ENCODE results near the gene COA6.
"Not testable (repeated sequence)": the region's sequence is repeated elsewhere in the genome, so short reads cannot be mapped to it uniquely, and the experiment has no call there.

Gene COA6

GRCh38 chr1:234355782-234356510, 17.3 kb upstream of the COA6 start:
- no peaks in the 10 kb centered on the region; the same call in none of the 2 replicates for H3K9me3 ChIP-seq (ENCODE audit: insufficient read depth, low read length)
- H3K36me3 ChIP-seq (ENCODE audit: insufficient read depth, insufficient read length, low read length) = no peaks in the 10 kb centered on the region
- H3K9ac ChIP-seq (ENCODE audit: insufficient read length, low read depth) = no peak overlapping the region
- no peak for TF ChIP-seq ZNF274 (IDR thresholded peaks at IDR 0.05; ENCODE audit: low read depth, low read length)
- H3K27me3 ChIP-seq (ENCODE audit: insufficient read depth, insufficient read length) = no peaks in the 10 kb centered on the region
- H3K4me3 ChIP-seq (ENCODE audit: insufficient read length, low read depth) = no peak overlapping the region
- DNase-seq (ENCODE audit: low read depth, low spot score) = no peak
- H3K4me1 ChIP-seq (ENCODE audit: insufficient read depth, insufficient read length) = no peaks in the 10 kb centered on the region

GRCh38 chr1:234356615-234357269, 16.5 kb upstream of the COA6 start:
- H3K4me1 ChIP-seq (ENCODE audit: insufficient read depth, insufficient read length); H3K27me3 ChIP-seq (ENCODE audit: insufficient read depth, insufficient read length); H3K9ac ChIP-seq (ENCODE audit: insufficient read length, low read depth); H3K4me3 ChIP-seq (ENCODE audit: insufficient read length, low read depth); DNase-seq (ENCODE audit: low read depth, low spot score); H3K9me3 ChIP-seq (ENCODE audit: insufficient read depth, low read length); H3K36me3 ChIP-seq (ENCODE audit: insufficient read depth, insufficient read length, low read length): not testable (repeated sequence)

- Histone ChIP-seq H3K4me3 (ENCODE audit: insufficient read length, low read depth) (no peak overlapping the region), H3K4me1 (ENCODE audit: insufficient read depth, insufficient read length) (no peaks in the 10 kb centered on the region), H3K27me3 (ENCODE audit: insufficient read depth, insufficient read length) (no peaks in the 10 kb centered on the region), H3K9me3 (ENCODE audit: insufficient read depth, low read length) (no peaks in the 10 kb centered on the region; the same call in 1 of the 2 replicates), H3K36me3 (ENCODE audit: insufficient read depth, insufficient read length, low read length) (no peaks in the 10 kb centered on the region), H3K9ac (ENCODE audit: insufficient read length, low read depth) (no peak overlapping the region)
- TF ChIP-seq ZNF274 (IDR thresholded peaks at IDR 0.05; ENCODE audit: low read depth, low read length) (no peak), YY1 (IDR thresholded peaks at IDR 0.05; ENCODE audit: insufficient read depth, insufficient read length) (no peak), SUZ12 (IDR thresholded peaks at IDR 0.05; ENCODE audit: extremely low read depth, insufficient read depth, insufficient read length) (no peak)
- DNase-seq (ENCODE audit: low read depth, low spot score) = no peak
Measured at GRCh38 chr1:234357831-234358230, 15.4 kb upstream of the COA6 start.

GRCh38 chr1:234361102-234361603, 12.1 kb upstream of the COA6 start:
- Histone ChIP-seq H3K9me3 (ENCODE audit: insufficient read depth, low read length) (no peaks in the 10 kb centered on the region; the same call in 1 of the 2 replicates), H3K36me3 (ENCODE audit: insufficient read depth, insufficient read length, low read length) (no peaks in the 10 kb centered on the region)
- no peak for TF ChIP-seq YY1 (IDR thresholded peaks at IDR 0.05; ENCODE audit: insufficient read depth, insufficient read length)

GRCh38 chr1:234362558-234362957, 10.7 kb upstream of the COA6 start:
- TF ChIP-seq ZNF274 (IDR thresholded peaks at IDR 0.05; ENCODE audit: low read depth, low read length) = no peak
- TF ChIP-seq YY1 (IDR thresholded peaks at IDR 0.05; ENCODE audit: insufficient read depth, insufficient read length) = no peak
- TF ChIP-seq SUZ12 (IDR thresholded peaks at IDR 0.05; ENCODE audit: extremely low read depth, insufficient read depth, insufficient read length) = no peak
- Histone ChIP-seq H3K9ac (ENCODE audit: insufficient read length, low read depth) (no peak overlapping the region), H3K9me3 (ENCODE audit: insufficient read depth, low read length) (no peaks in the 10 kb centered on the region), H3K27me3 (ENCODE audit: insufficient read depth, insufficient read length) (no peaks in the 10 kb centered on the region), H3K36me3 (ENCODE audit: insufficient read depth, insufficient read length, low read length) (no peaks in the 10 kb centered on the region), H3K4me1 (ENCODE audit: insufficient read depth, insufficient read length) (no peaks in the 10 kb centered on the region), H3K4me3 (ENCODE audit: insufficient read length, low read depth) (no peak overlapping the region)
- DNase-seq (ENCODE audit: low read depth, low spot score) = no peak

More at GRCh38 chr1:234361102-234361603, 12.1 kb upstream of the COA6 start:
- no peak overlapping the region for H3K4me3 ChIP-seq (ENCODE audit: insufficient read length, low read depth)
- no peaks in the 10 kb centered on the region for H3K4me1 ChIP-seq (ENCODE audit: insufficient read depth, insufficient read length)
- no peaks in the 10 kb centered on the region for H3K27me3 ChIP-seq (ENCODE audit: insufficient read depth, insufficient read length)
- no peak overlapping the region for H3K9ac ChIP-seq (ENCODE audit: insufficient read length, low read depth)
- no peak for DNase-seq (ENCODE audit: low read depth, low spot score)

GRCh38 chr1:234368320-234369032, 4.8 kb upstream of the COA6 start:
- no peak for TF ChIP-seq YY1 (IDR thresholded peaks at IDR 0.05; ENCODE audit: insufficient read depth, insufficient read length)
- Histone ChIP-seq H3K36me3 (ENCODE audit: insufficient read depth, insufficient read length, low read length) (no peaks in the 10 kb centered on the region), H3K9me3 (ENCODE audit: insufficient read depth, low read length) (no peaks in the 10 kb centered on the region), H3K27me3 (ENCODE audit: insufficient read depth, insufficient read length) (no peaks in the 10 kb centered on the region), H3K4me1 (ENCODE audit: insufficient read depth, insufficient read length) (no peaks in the 10 kb centered on the region), H3K9ac (ENCODE audit: insufficient read length, low read depth) (no peak overlapping the region), H3K4me3 (ENCODE audit: insufficient read length, low read depth) (no peak overlapping the region)
- DNase-seq (ENCODE audit: low read depth, low spot score) = no peak

- no peaks in the 10 kb centered on the region for H3K27me3 ChIP-seq (ENCODE audit: insufficient read depth, insufficient read length)
- H3K9ac ChIP-seq (ENCODE audit: insufficient read length, low read depth) = no peak overlapping the region
- H3K36me3 ChIP-seq (ENCODE audit: insufficient read depth, insufficient read length, low read length) = no peaks in the 10 kb centered on the region
- H3K9me3 ChIP-seq (ENCODE audit: insufficient read depth, low read length) = no peaks in the 10 kb centered on the region
- H3K4me1 ChIP-seq (ENCODE audit: insufficient read depth, insufficient read length) = no peaks in the 10 kb centered on the region
- DNase-seq (ENCODE audit: low read depth, low spot score) = no peak
- TF ChIP-seq ZNF274 (IDR thresholded peaks at IDR 0.05; ENCODE audit: low read depth, low read length) (no peak), YY1 (IDR thresholded peaks at IDR 0.05; ENCODE audit: insufficient read depth, insufficient read length) (no peak), SUZ12 (IDR thresholded peaks at IDR 0.05; ENCODE audit: extremely low read depth, insufficient read depth, insufficient read length) (no peak)
- H3K4me3 ChIP-seq (ENCODE audit: insufficient read length, low read depth) = no peak overlapping the region
Measured at GRCh38 chr1:234369033-234369430, 4.2 kb upstream of the COA6 start.
